OCI-LY3 (cell line): ENCODE data around the gene LHX4.

ENCODE experiments used
- EZH2phosphoT487 ChIP-seq: fragments of 200-600 bp; shearing (Covaris generic); IDR thresholded peaks from 2 replicates; pipeline ENCODE4 v1.6.1; 2018; ENCODE audit warnings: antibody characterized with exemption, mixed run types, low read depth
- TF ChIP-seq, protein P1 (sequence below): fragments of 200-600, 300-600 bp; sonication (generic); IDR thresholded peaks from 2 replicates; pipeline ENCODE4 v1.5.1; 2014; ENCODE audit warnings: antibody characterized with exemption, low read length, low read depth

- TF ChIP-seq, protein P1, sequence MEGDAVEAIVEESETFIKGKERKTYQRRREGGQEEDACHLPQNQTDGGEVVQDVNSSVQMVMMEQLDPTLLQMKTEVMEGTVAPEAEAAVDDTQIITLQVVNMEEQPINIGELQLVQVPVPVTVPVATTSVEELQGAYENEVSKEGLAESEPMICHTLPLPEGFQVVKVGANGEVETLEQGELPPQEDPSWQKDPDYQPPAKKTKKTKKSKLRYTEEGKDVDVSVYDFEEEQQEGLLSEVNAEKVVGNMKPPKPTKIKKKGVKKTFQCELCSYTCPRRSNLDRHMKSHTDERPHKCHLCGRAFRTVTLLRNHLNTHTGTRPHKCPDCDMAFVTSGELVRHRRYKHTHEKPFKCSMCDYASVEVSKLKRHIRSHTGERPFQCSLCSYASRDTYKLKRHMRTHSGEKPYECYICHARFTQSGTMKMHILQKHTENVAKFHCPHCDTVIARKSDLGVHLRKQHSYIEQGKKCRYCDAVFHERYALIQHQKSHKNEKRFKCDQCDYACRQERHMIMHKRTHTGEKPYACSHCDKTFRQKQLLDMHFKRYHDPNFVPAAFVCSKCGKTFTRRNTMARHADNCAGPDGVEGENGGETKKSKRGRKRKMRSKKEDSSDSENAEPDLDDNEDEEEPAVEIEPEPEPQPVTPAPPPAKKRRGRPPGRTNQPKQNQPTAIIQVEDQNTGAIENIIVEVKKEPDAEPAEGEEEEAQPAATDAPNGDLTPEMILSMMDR: no peak
- TF ChIP-seq EZH2phosphoT487: no peak
Measured at GRCh38 chr1:180251526-180252305, 21.7 kb downstream of the LHX4 start.
